ENCODE measurements around the gene MYH6. TPM values are rescaled to one million over a fixed set of nuclear protein-coding genes. Genes with fewer than 3 reads are reported as not detected.
A peak's percentile ranks its signal among the peaks of the same experiment; 100 is the strongest.

The MYH6 gene
- total and polyA plus RNA-seq, 2 of the 13 experiments (the other 11 are each of a cell fraction or from before 2014, with no cell fraction given) = 0.01 TPM; not detected in 1

DNA sequence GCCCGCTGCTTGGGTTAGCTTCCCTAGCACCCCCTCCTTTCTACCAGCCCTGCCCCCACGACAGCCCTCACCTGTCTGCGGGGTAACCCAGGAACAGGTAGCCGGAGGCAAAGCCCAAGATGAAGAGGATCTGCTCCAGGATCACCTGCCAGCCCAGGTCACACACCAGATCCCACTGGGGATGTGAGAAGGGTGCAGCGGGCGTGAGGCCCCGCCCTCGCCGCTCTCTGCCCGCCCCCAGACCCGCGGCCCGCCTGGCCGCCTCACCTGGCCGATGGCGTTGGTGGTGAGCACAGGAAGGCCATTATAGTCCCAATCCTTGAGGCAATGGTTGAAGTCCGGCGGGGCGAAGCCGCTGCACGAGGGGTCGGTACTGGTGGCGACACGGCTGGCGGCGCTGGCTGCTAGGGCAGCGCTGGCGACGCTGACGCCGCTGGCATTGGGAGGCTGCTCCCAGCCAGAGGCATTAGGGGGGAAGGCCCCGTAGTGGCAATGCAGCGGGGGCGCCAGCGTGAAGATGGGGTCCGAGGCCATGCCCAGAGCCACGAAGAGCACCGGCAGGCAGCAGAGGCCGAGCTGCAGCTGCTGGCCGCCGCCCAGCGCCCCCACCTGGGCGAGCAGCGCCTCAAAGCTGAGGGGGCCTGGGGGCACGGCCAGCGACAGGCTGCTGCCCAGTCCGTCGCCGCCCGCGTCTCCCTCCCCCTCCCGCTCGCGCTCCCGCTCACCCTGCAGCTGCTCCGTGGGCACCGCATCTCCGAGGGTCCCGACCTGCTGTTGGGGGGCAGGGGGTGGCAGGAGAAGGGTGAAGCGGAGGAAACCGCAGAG lies 56.2 kb downstream of the MYH6 start (continued):
- TF ChIP-seq, protein P1, sequence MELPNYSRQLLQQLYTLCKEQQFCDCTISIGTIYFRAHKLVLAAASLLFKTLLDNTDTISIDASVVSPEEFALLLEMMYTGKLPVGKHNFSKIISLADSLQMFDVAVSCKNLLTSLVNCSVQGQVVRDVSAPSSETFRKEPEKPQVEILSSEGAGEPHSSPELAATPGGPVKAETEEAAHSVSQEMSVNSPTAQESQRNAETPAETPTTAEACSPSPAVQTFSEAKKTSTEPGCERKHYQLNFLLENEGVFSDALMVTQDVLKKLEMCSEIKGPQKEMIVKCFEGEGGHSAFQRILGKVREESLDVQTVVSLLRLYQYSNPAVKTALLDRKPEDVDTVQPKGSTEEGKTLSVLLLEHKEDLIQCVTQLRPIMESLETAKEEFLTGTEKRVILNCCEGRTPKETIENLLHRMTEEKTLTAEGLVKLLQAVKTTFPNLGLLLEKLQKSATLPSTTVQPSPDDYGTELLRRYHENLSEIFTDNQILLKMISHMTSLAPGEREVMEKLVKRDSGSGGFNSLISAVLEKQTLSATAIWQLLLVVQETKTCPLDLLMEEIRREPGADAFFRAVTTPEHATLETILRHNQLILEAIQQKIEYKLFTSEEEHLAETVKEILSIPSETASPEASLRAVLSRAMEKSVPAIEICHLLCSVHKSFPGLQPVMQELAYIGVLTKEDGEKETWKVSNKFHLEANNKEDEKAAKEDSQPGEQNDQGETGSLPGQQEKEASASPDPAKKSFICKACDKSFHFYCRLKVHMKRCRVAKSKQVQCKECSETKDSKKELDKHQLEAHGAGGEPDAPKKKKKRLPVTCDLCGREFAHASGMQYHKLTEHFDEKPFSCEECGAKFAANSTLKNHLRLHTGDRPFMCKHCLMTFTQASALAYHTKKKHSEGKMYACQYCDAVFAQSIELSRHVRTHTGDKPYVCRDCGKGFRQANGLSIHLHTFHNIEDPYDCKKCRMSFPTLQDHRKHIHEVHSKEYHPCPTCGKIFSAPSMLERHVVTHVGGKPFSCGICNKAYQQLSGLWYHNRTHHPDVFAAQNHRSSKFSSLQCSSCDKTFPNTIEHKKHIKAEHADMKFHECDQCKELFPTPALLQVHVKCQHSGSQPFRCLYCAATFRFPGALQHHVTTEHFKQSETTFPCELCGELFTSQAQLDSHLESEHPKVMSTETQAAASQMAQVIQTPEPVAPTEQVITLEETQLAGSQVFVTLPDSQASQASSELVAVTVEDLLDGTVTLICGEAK (IDR thresholded peaks at IDR 0.05) = no peak
- TF ChIP-seq, protein P1 (CRISPR knock-in tag; IDR thresholded peaks at IDR 0.05) = peak; percentile 40; the same call in 1 of the 2 replicates
- TF ChIP-seq ZNF501 (CRISPR knock-in tag; IDR thresholded peaks at IDR 0.05) (no peak), CBFB (CRISPR knock-in tag; IDR thresholded peaks at IDR 0.05) (no peak), ZMYM3 (CRISPR knock-in tag; IDR thresholded peaks at IDR 0.05) (no peak), ZNF670 (CRISPR knock-in tag; IDR thresholded peaks at IDR 0.05; ENCODE audit: borderline replicate concordance) (no peak), CREM (IDR thresholded peaks at IDR 0.05) (no peak), CREM (CRISPR knock-in tag; IDR thresholded peaks at IDR 0.05) (no peak), HMG20A (CRISPR knock-in tag; IDR thresholded peaks at IDR 0.05; ENCODE audit: borderline replicate concordance) (no peak)
- TF ChIP-seq, protein P2, sequence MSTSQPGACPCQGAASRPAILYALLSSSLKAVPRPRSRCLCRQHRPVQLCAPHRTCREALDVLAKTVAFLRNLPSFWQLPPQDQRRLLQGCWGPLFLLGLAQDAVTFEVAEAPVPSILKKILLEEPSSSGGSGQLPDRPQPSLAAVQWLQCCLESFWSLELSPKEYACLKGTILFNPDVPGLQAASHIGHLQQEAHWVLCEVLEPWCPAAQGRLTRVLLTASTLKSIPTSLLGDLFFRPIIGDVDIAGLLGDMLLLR (CRISPR knock-in tag; IDR thresholded peaks at IDR 0.05) = no peak
- TF ChIP-seq, protein P3, sequence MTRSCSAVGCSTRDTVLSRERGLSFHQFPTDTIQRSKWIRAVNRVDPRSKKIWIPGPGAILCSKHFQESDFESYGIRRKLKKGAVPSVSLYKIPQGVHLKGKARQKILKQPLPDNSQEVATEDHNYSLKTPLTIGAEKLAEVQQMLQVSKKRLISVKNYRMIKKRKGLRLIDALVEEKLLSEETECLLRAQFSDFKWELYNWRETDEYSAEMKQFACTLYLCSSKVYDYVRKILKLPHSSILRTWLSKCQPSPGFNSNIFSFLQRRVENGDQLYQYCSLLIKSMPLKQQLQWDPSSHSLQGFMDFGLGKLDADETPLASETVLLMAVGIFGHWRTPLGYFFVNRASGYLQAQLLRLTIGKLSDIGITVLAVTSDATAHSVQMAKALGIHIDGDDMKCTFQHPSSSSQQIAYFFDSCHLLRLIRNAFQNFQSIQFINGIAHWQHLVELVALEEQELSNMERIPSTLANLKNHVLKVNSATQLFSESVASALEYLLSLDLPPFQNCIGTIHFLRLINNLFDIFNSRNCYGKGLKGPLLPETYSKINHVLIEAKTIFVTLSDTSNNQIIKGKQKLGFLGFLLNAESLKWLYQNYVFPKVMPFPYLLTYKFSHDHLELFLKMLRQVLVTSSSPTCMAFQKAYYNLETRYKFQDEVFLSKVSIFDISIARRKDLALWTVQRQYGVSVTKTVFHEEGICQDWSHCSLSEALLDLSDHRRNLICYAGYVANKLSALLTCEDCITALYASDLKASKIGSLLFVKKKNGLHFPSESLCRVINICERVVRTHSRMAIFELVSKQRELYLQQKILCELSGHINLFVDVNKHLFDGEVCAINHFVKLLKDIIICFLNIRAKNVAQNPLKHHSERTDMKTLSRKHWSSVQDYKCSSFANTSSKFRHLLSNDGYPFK (CRISPR knock-in tag; IDR thresholded peaks at IDR 0.05; ENCODE audit: borderline replicate concordance) = no peak
- TF ChIP-seq, protein P4, sequence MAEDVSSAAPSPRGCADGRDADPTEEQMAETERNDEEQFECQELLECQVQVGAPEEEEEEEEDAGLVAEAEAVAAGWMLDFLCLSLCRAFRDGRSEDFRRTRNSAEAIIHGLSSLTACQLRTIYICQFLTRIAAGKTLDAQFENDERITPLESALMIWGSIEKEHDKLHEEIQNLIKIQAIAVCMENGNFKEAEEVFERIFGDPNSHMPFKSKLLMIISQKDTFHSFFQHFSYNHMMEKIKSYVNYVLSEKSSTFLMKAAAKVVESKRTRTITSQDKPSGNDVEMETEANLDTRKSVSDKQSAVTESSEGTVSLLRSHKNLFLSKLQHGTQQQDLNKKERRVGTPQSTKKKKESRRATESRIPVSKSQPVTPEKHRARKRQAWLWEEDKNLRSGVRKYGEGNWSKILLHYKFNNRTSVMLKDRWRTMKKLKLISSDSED (CRISPR knock-in tag; IDR thresholded peaks at IDR 0.05) = no peak
